Measurements from ENCODE around the gene RHAG.
A peak's percentile ranks its signal among the peaks of the same experiment; 100 is the strongest.
"Not testable (repeated sequence)": the region's sequence is repeated elsewhere in the genome, so short reads cannot be mapped to it uniquely, and the experiment has no call there.

The RHAG gene

GRCh38 chr6:49637350-49637731 lies 702 bp upstream of the RHAG start:
- no peak for DNase-seq
- intact Hi-C loops (cut with DNase I): no loop called here

- DNase-seq: no peak
- intact Hi-C loops (cut with DNase I): no loop called here
These were observed 494 bp downstream of the RHAG start for GRCh38 chr6:49635978-49636712.

DNA sequence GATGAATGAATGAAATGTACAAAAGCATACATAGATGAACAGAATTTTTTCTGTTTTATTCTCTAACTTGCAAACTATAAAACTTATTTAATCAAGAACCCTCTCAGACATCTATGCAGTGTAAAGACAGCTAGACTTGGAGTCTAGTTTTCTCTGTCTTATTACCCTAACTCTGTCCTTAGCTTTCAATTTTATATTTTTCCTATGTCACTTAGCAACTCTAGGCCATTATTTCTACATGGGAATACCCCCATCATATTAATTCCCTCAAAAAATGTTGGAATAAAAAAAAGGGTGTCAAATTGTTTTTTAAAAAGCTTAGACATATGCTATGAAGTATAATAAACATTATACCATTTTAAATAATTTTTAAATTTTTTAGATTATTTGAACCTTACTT lies 1.2 kb downstream of the RHAG start:
- intact Hi-C loops (cut with DNase I): no loop called here
- DNase-seq: no peak

DNA sequence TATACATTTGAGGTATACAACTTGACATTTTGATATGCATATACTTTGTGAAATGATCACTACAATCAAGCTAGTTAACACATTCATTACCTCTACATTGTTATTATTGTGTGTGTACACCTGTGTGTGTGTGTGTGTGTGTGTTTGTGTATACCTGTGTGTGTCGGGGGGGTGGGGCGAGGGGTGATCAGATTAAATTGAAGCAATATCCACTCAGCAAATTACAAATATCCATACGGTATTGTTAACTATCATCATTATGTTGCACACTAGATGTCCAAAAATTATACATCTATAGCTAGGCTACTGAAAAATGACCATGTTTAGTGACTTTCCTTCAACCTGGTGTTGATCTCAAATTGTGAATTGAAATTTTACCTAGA lies 1.8 kb downstream of the RHAG start:
- no peak for DNase-seq
- intact Hi-C loops (cut with DNase I): no loop called here

DNA sequence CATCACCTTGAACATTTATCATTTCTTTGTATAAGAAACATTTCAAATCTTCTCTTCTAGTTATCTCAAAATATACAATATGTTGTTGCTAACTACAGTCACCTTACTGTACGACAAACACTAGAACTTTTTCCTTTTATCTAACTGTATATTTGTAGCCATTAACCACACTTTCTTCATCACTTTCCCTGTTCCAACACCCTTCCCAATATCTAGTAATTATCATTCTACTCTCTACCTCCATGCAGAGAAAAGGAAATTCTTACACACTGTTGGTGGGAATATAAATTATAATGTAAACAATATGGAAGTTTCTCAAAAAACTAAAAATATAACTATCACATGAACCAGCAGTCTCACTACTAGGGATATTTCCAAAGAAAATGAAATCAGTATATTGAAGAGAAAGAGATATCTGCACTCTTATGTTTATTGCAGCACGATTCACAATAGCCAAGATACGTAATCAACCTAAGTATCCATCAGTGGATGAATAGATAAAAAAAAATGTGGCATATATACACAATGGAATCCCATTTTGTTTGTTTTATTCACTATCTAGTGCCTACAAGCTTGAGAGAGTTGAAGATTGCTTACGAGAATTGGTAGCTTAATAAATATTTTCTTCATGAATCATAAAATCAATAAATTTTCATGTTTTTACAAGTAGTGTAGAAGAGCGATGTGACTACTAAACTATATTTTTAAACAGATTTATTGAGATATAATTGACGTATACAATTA lies 2.4 kb downstream of the RHAG start:
- intact Hi-C loops (cut with DNase I): no loop called here
- no peak for DNase-seq

DNA sequence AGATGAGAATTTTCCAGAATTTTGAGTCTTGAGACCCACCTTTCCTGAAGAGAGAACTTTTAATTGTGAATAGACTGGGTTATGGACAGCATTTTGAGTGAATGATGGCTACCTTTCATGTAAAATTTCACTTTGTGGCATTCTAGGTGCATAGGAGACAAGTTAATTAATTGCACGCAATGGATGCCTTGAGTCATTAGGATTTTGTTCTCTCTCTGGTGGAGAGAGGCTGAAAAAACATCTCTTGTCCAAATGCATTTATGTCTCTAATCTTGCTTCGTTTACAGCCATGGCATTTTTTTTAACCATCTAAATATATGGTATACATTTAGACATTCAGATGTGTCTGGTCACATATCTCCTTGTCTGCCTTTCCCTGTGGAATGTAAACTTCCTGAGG lies 3.1 kb downstream of the RHAG start:
- intact Hi-C loops (cut with DNase I): no loop called here
- no peak for DNase-seq

GRCh38 chr6:49632727-49633126 lies 3.9 kb downstream of the RHAG start:
- intact Hi-C loops (cut with DNase I): no loop called here
- DNase-seq: no peak

- DNase-seq; intact Hi-C loops (cut with DNase I): not testable (repeated sequence)
These were observed 7.1 kb downstream of the RHAG start for GRCh38 chr6:49629485-49630088.

GRCh38 chr6:49626811-49627210 lies 9.8 kb downstream of the RHAG start:
- intact Hi-C loops (cut with DNase I): no loop called here
- DNase-seq: no peak

DNA sequence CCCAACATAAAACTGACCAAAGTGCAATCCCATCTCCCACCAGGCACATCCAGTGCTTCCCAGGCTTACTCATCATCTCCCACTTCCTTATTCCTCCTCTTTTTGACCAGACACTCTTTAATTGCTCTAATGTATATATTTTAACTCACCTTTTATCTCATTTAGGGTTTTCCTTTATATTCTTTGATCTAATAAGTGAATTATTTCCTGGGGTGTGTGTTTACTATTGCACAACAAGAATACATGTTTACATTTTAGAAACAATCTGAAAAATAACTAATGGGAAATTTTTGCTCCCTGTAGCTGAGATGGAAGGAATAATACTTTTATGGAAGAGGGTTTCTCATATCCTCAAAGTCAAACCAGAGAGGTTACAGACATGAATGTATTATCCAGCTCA lies 18.4 kb downstream of the RHAG start:
- intact Hi-C loops (cut with DNase I): no loop called here
- DNase-seq: no peak

DNA sequence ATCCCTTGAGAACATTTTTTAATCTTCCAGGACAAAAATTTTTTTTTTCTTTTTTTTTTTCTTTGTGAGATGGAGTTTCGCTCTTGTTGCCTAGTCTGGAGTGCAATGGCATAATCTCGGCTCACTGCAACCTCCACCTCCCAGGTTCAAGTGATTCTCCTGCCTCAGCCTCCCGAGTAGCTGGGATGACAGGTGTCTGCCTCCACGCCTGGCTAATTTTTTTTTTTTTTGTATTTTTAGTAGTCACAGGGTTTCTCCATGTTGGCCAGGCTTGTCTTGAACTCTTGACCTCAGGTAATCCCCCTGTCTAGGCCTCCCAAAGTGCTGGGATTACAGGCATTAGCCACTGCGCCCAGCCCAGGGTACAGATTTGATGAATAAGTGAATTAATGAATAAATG lies 22.5 kb downstream of the RHAG start:
- DNase-seq; intact Hi-C loops (cut with DNase I): not testable (repeated sequence)

GRCh38 chr6:49609285-49609684 lies 27.4 kb downstream of the RHAG start:
- intact Hi-C loops (cut with DNase I): no loop called here
- DNase-seq: no peak

DNA sequence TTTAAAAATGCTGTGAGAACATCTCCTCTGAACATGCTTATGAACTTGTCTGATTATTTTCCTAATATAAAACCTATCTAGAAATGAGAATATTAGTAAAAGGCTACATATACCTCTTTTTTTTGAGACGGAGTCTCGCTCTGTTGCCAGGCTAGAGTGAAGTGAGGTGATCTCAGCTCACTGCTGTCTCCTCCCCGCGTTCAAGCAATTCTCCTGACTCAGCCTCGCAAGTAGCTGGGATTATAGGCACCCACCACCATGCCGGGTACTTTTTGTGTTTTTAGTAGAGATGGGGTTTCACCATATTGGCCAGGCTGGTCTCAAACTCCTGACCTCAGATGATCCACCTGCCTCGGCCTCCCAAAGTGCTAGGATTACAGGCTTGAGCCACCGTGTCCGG lies 28.4 kb downstream of the RHAG start:
- intact Hi-C loops (cut with DNase I); DNase-seq: not testable (repeated sequence)

DNA sequence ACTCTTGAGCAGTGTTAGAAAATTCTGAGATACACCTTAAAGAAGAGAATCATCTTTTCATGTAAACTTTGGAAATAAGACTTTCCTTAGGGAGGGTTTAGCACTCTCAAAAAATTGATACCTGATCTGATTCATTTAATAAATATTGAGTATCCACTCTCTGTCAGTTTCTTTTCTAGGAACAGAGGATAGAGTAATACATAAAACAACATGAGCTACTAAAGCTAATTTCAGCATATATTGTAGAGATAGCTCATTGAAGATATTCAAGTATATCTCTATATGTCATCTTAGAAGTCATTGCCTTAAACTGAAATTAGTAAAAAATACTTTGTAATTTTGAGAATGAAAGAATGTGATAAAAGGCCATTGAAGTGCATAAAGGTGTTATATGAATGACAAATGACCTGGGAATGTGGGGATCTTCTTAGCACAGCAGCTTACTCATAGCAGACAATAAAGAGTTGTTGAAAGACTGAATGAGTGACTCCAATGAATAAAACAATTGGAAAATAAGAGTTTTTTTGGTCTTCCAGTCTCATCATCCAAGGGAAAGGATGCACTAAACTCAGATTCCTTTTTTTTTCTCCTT lies 29.2 kb downstream of the RHAG start:
- no peak for DNase-seq
- intact Hi-C loops (cut with DNase I): loop anchor here (1.0 kb wide), 1 partner anchor 75 kb away; no protein-coding TSS in a partner anchor

GRCh38 chr6:49606721-49607390 lies 29.8 kb downstream of the RHAG start:
- peak in 4 of 10 donors; percentile 11 to 74 (median 16) for DNase-seq
- intact Hi-C loops (cut with DNase I): loop anchor here (1.0 kb wide), 1 partner anchor 75 kb away; no protein-coding TSS in a partner anchor

GRCh38 chr6:49604080-49604479 lies 32.6 kb downstream of the RHAG start:
- DNase-seq; intact Hi-C loops (cut with DNase I): not testable (repeated sequence)

- intact Hi-C loops (cut with DNase I): not testable (repeated sequence)
These were observed 49.4 kb downstream of the RHAG start for GRCh38 chr6:49587262-49587661.

GRCh38 chr6:49582529-49582928 lies 54.1 kb downstream of the RHAG start:
- intact Hi-C loops (cut with DNase I): no loop called here
- DNase-seq: no peak

More at GRCh38 chr6:49587262-49587661, 49.4 kb downstream of the RHAG start:
- not testable (repeated sequence) for DNase-seq

- intact Hi-C loops (cut with DNase I): no loop called here
- DNase-seq: no peak
These were observed 57.0 kb downstream of the RHAG start for GRCh38 chr6:49579649-49580048.

GRCh38 chr6:49576618-49577017 lies 60.0 kb downstream of the RHAG start:
- intact Hi-C loops (cut with DNase I): no loop called here
- no peak for DNase-seq
